Measurements from ENCODE around the gene PRPH.
"Not testable (repeated sequence)": the region's sequence is repeated elsewhere in the genome, so short reads cannot be mapped to it uniquely, and the experiment has no call there.

The PRPH gene

GRCh38 chr12:49276304-49277290 is 18.4 kb upstream of the PRPH start:
- DNase-seq, result no peak

DNA sequence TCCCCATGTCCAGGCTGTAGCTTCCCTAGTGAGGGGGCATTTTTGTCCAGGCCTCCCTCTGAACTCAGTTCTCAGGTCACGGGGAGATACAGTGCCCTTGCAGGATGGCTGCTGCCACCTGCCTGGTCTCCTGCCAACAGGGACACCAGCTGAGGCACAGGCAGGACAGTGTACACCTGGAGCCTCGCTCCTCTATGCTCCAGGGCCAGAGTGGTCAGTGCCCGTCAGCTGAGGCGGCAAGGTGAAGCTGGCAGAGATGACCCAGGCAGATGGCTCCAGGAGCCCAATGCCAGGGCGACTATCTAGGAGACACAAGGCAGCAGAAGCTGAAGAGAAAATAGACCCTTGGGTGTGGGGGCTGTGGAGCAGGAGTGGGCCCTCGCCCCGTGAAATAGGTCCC is 17.5 kb upstream of the PRPH start:
- DNase-seq, result no peak

DNA sequence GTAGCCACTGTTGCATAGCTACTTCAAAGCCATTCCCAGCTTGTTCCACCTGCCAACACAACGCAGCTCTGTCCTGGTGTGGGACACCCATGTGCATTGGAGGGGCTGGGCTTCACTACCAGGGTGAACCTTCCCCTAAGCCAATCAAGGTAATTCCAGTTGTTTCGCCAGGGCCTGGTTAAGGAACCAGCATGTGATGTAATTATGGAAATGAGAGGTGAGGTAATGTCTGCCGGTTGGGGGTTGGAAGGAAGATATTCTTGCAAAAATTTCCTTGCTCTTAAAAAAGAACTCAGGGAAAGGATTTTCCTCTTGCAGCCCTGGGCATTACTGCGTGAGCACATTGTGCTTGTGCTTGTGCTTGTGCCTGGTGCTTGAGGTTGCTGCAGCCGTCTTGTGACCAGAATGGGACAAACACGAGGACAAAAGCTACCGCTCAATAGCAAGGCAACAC is 15.2 kb upstream of the PRPH start:
- no peak for DNase-seq

- DNase-seq, result not testable (repeated sequence)
These were observed 14.4 kb upstream of the PRPH start for GRCh38 chr12:49280545-49280944.

DNA sequence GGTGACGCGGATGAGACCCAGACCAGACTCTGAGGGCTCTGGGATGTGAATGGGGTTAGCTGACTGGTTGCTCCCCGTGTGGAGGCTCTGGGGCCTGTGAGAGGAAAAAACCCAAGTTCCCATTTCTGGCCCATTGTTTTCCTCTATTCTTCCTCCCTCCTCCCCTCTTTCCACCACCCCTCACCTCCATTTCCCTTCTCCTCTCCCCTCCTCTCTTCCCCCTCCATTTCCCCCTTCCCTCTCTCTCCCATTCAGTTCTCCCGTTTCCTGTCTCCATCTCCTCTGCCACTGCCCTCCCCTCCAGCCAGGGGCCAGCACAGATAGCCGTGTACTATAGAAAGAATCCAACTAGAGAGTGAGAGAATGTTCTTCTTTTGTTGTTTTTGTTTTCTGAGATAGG is 12.6 kb upstream of the PRPH start:
- DNase-seq, result no peak

- not testable (repeated sequence) for DNase-seq
These were observed 12.1 kb upstream of the PRPH start for GRCh38 chr12:49282740-49283375.

- no peak for DNase-seq
These were observed 11.2 kb upstream of the PRPH start for GRCh38 chr12:49283541-49284429.

- DNase-seq, result no peak
These were observed 10.3 kb upstream of the PRPH start for GRCh38 chr12:49284672-49285071.

- no peak for DNase-seq
These were observed 7.1 kb upstream of the PRPH start for GRCh38 chr12:49287876-49288275.

DNA sequence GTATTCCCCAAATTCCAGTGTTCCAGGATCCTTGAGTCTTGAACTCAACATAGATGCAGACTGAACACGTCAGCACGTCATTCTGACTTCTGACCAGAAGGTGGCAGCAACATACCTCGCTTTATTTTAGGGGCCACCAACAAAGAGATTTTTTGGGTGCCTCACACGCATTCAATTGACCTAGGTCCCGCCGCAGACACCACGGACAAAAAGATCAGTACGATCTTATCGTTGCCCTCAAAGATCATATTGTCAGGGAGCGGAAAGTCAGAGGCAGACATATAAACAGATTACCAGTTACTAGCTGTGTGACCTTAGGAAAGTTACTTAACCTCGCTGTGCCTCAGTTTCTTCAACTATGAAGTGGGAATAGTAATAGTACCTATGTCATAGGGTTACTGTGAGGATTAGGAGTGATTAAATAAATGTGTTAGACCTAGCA is 6.5 kb upstream of the PRPH start:
- peak; percentile 76 for DNase-seq

GRCh38 chr12:49288922-49289555 is 5.9 kb upstream of the PRPH start:
- DNase-seq, result no peak

DNA sequence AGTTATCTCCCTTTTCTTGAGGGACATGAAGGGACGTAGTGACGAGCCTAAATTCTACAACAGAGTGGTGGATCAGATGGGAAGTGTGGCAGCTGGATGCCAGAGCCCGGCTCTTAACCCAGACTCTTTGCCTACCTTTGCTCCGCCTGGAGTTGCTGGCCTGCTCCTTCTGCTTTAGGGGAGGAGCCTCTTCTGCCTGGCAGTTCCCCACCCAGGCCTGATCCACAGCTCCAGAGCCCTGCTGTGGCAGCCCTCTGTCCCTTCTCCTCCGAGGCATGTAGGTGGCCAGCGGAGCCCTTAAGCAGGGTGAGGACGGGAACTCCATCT is 2.3 kb upstream of the PRPH start:
- no peak for DNase-seq

- no peak for DNase-seq
These were observed 1.6 kb upstream of the PRPH start for GRCh38 chr12:49293056-49293956.

DNA sequence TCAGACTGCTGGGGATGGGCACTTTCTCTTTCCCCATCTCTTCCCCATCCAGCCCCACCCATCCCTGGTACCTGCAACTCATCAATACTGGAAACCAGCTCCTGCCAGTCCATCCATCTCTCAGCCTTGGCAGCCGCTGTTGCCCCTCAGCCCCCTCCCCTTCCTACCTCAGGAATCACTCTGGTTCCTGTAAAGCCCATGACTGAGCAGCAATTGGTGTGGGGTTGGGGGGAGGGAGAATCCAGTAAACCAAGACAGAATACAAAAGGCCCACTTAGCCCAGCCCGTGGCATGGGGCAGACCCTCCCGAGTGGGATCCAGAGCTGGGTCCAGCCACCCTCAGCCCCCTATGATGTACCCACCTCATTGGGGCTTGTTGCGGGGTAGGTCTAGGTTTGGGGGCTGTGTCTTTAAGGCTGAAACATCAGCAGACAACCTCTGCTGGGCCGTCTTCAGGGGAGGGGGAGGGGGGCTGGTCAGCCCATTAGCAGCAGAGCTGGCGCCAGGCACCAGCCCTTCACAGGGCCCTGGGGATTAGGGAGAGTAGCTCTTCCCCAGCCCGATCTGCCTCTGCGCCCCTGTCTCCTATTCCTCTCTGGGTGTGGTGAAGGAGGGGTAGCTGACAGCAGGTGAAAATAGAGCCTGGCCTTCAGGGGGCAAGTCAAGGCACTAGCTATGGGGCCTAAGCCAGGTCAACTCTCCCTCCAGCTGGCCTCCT is 702 bp upstream of the PRPH start:
- DNase-seq, result no peak

DNA sequence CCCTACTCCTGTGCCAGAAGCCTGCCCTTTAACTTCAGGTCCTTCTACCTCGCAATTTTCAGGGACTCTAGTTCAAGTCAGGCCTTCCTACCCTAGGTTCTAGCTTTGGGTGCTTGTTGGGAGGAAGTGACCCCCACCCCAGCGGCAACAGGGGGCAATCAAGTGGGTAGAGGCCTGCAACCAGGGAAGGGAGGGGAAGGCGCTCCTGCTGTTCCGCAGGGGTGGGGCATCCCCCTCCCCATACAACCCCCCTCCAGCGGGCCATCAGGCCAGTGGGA is 204 bp upstream of the PRPH start:
- DNase-seq, result no peak

GRCh38 chr12:49296034-49296835 is 1.3 kb downstream of the PRPH start:
- DNase-seq, result peak; percentile 76

DNA sequence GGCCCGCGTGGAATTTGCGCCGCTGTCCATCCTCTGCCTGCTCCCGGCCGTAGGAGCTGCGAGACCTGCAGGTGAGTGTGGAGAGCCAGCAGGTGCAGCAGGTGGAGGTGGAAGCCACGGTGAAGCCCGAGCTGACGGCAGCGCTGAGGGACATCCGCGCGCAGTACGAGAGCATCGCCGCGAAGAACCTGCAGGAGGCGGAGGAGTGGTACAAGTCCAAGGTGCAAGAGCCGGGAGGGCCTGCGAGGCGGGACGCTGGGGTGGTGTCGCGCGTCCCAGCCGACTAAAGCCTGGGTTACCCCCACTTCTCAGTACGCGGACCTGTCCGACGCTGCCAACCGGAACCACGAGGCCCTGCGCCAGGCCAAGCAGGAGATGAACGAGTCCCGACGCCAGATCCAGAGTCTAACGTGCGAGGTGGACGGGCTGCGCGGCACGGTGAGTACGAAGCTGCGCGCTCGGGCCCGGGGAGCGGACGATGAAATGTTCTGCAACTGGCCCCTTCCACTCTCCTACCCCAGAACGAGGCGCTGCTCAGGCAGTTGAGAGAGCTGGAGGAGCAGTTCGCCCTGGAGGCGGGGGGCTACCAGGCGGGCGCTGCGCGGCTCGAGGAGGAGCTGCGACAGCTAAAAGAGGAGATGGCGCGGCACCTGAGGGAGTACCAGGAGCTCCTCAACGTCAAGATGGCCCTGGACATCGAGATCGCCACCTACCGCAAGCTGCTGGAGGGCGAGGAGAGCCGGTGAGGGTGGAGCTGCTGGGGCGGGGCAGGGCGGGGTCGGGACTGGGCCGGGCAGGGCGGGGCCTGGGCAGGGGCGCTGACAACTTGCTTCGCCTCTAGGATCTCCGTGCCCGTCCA is 2.1 kb downstream of the PRPH start:
- peak; percentile 32 for DNase-seq

GRCh38 chr12:49297695-49298060 is 2.7 kb downstream of the PRPH start:
- DNase-seq, result no peak

GRCh38 chr12:49298160-49298559 is 3.2 kb downstream of the PRPH start:
- DNase-seq, result no peak
